Measurements from ENCODE around the gene LARGE1. TPM values are rescaled to one million over a fixed set of nuclear protein-coding genes. Genes with fewer than 3 reads are reported as not detected.

Gene LARGE1
- total RNA-seq, 4 donors from 2014 or later = 11.8 to 33.2 (median 22.6) TPM

DNA sequence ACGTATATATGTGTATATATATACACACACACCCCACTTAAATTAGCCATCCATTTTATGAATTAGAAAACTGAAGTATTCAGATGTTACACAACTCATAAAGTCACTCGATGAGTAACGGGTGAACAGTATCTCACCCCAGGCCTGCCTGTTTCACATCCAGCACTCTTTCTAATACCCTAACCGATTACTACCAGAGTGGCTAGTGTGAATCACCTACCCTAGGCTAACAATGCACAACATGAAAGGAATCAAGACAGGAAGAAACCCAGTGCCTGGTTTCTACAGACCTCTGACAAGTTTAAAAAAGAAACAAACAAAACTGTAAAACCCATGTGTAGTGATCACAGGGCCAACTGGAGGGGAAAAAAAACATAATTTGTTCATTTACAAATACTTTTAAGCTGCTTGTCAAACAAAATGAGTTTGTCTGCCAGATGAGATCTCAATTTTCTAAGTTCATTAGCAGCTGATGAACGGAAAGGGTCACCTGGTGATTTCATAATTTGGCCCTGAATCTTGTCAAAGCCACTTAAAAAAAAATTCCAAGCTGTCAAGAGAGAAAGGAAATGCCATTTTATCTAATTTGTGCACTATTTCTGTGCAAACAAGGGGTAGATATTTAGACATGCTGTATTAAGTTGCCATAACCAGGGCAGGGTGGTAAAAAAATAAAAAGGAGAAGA lies 134.8 kb downstream of the LARGE1 start:
- WGBS, 2 donors = 57 to 58% methylated on average over 5 of the region's 5 CpGs
- intact Hi-C loops (cut with DNase I; ENCODE audit: low total_unique reads) = no loop called here
- no peak for TF ChIP-seq POLR2A (IDR thresholded peaks at IDR 0.05)
- TF ChIP-seq, protein P1, sequence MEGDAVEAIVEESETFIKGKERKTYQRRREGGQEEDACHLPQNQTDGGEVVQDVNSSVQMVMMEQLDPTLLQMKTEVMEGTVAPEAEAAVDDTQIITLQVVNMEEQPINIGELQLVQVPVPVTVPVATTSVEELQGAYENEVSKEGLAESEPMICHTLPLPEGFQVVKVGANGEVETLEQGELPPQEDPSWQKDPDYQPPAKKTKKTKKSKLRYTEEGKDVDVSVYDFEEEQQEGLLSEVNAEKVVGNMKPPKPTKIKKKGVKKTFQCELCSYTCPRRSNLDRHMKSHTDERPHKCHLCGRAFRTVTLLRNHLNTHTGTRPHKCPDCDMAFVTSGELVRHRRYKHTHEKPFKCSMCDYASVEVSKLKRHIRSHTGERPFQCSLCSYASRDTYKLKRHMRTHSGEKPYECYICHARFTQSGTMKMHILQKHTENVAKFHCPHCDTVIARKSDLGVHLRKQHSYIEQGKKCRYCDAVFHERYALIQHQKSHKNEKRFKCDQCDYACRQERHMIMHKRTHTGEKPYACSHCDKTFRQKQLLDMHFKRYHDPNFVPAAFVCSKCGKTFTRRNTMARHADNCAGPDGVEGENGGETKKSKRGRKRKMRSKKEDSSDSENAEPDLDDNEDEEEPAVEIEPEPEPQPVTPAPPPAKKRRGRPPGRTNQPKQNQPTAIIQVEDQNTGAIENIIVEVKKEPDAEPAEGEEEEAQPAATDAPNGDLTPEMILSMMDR (IDR thresholded peaks at IDR 0.05) = no peak
- H3K4me3 ChIP-seq (ENCODE audit: low read depth, poor library complexity, severe bottlenecking) = no peak overlapping the region
- DNase-seq (ENCODE audit: low spot score in 2 of 2) = no peak

DNA sequence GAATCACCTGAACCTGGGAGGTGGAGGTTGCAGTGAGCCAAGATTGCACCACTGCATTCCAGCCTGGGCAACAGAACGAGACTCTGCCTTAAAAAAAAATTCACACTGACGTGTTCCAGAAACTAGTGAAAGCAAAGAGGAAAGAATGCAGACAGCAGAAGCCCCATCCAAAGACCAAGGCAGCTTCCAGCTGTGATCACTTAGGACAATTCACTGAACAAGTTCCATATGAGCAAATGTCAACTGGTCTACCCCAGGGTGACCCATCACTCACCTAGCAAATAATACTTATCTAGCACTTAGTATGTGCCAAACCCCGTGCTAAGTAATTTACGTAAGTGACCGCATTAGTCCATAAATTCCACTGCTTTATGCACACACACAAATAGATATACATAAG lies 138.9 kb downstream of the LARGE1 start:
- no peak for DNase-seq (ENCODE audit: low spot score in 2 of 2)
- no peak overlapping the region for H3K4me3 ChIP-seq (ENCODE audit: low read depth, poor library complexity, severe bottlenecking)
- TF ChIP-seq POLR2A (IDR thresholded peaks at IDR 0.05) = no peak
- TF ChIP-seq, protein P1 (IDR thresholded peaks at IDR 0.05) = no peak
- 58 to 61% methylated on average over 5 of the region's 5 CpGs for WGBS, 2 donors
- intact Hi-C loops (cut with DNase I; ENCODE audit: low total_unique reads) = no loop called here

DNA sequence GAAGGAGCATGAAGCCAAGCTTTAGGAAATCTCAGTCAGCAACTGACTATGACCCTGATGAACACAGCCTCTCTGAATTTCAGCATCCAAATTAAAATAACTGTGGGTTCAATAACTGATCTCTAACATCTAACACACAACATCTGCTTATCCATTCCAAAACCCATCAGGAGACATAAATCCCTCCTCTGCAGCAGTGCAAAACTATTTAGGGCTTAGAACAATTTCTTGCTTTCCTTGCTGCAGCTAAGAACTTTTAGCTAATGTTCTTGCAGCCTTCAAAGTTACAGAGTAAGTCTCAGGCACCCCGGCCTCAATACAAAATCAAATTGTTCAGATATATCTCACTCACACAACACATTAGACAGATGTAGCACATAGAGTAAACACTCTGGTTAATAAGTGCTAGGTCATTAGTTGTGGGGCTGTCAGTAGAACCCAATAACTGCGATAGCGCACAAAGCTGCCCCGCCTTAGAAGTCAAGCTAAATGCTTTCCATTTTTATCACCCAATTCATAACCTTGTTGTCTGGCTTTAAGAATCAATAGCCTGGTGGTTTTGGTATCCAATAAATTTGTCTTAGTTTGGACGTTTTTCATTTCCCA lies 139.6 kb downstream of the LARGE1 start:
- DNase-seq (ENCODE audit: low spot score in 2 of 2) = no peak
- WGBS, 2 donors = 80 to 81% methylated on average over 5 of the region's 5 CpGs
- no peak overlapping the region for H3K4me3 ChIP-seq (ENCODE audit: low read depth, poor library complexity, severe bottlenecking)
- intact Hi-C loops (cut with DNase I; ENCODE audit: low total_unique reads) = no loop called here
- TF ChIP-seq, protein P1 (IDR thresholded peaks at IDR 0.05) = no peak
- TF ChIP-seq POLR2A (IDR thresholded peaks at IDR 0.05) = no peak

DNA sequence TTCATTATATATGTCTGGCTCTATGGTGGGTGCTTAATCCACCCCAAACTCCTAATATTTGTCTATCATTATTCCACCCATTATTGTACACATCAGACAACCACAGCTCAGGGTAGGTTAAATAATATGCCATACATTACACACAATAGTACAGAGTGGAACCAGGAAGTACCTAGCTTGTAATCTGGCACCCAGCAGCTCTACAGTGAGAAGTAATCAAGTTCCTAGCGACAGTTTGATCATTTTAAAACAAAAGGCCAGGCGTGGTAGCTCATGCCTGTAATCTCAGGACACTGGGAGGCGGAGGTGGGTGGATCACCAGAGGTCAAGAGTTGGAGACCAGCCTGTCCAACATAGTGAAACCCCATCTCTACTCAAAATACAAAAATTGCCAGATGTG lies 141.0 kb downstream of the LARGE1 start:
- TF ChIP-seq, protein P1 (IDR thresholded peaks at IDR 0.05) = no peak
- TF ChIP-seq POLR2A (IDR thresholded peaks at IDR 0.05) = no peak
- no peak for DNase-seq (ENCODE audit: low spot score in 2 of 2)
- no peak overlapping the region for H3K4me3 ChIP-seq (ENCODE audit: low read depth, poor library complexity, severe bottlenecking)
- WGBS, 2 donors = 90 to 92% methylated on average over 3 of the region's 3 CpGs
- intact Hi-C loops (cut with DNase I; ENCODE audit: low total_unique reads) = no loop called here

DNA sequence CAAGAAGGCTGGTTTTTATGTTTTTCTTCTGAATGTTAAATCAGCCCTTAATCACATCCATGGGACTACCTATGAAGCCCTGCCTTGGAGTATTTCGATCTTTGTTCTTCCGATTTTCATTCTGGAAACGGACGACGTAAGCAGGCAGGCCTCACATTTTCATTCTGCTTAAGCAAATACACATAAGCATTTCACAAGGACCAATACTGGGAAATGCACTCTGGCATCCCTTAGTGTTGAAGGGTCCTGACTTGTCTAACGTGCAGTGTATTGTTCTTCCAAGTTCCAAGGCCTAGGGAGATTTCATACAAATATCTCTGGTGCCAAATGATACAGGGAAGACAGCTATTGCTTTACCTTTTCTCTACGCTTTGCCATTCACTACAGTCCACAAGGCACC lies 143.8 kb downstream of the LARGE1 start:
- no peak overlapping the region for H3K4me3 ChIP-seq (ENCODE audit: low read depth, poor library complexity, severe bottlenecking)
- 65 to 78% methylated on average over 7 of the region's 7 CpGs for WGBS, 2 donors
- intact Hi-C loops (cut with DNase I; ENCODE audit: low total_unique reads) = no loop called here
- no peak for DNase-seq (ENCODE audit: low spot score in 2 of 2)
- TF ChIP-seq, protein P1 (IDR thresholded peaks at IDR 0.05) = no peak
- TF ChIP-seq POLR2A (IDR thresholded peaks at IDR 0.05) = no peak
